Small intestine (tissue), 7 donors: Measurements from ENCODE around the gene TAF11L12. TPM values are rescaled to one million over a fixed set of nuclear protein-coding genes. Genes with fewer than 3 reads are reported as not detected.

Experiments used
- DNase-seq, 2 donors: peaks; one replicate each; pipeline versions ENCODE4 v3.0.0 to v3.0.0-alpha.2; 2013
- FAIRE-seq: peaks from 2 replicates; lab custom pipeline; 2012; peaks lifted over from hg19 to GRCh38; lab: Jason Lieb, UNC
- H3K27ac ChIP-seq, 3 donors: one replicate each; pipeline ENCODE4 v1.5.1; 2013; ENCODE audit warnings: low read length in 2 of 3, mild to moderate bottlenecking in 2 of 3, control low read depth in 1 of 3, inconsistent platforms in 1 of 3, low read depth in 1 of 3, moderate library complexity in 1 of 3
- H3K27me3 ChIP-seq, 3 donors: one replicate each; pipeline ENCODE4 v1.6.1; 2013; ENCODE audit warnings: low read length in 3 of 3, inconsistent platforms in 1 of 3; ENCODE audit not compliant: control insufficient read depth in 3 of 3, insufficient read depth in 3 of 3
- H3K36me3 ChIP-seq, 3 donors: one replicate each; pipeline ENCODE4 v1.6.1; 2013; ENCODE audit warnings: low read length in 3 of 3, inconsistent platforms in 1 of 3, low read depth in 1 of 3, mild to moderate bottlenecking in 1 of 3, moderate library complexity in 1 of 3; ENCODE audit not compliant: control insufficient read depth in 3 of 3, insufficient read depth in 2 of 3
- H3K4me1 ChIP-seq, 3 donors: one replicate each; pipeline ENCODE4 v1.6.1; 2013; ENCODE audit warnings: low read length in 2 of 3, inconsistent platforms in 1 of 3, low read depth in 1 of 3, mild to moderate bottlenecking in 1 of 3, moderate library complexity in 1 of 3; ENCODE audit not compliant: control insufficient read depth in 3 of 3, insufficient read depth in 2 of 3
- H3K4me3 ChIP-seq, 3 donors: one replicate each; pipeline ENCODE4 v1.5.1; 2013; ENCODE audit warnings: low read length in 3 of 3, control low read depth in 1 of 3, inconsistent platforms in 1 of 3, low read depth in 1 of 3, mild to moderate bottlenecking in 1 of 3, moderate library complexity in 1 of 3
- H3K9me3 ChIP-seq, 2 donors: one replicate each; pipeline ENCODE4 v1.6.1; 2013; ENCODE audit warnings: low read depth in 1 of 2, low read length in 1 of 2; ENCODE audit not compliant: control insufficient read depth in 2 of 2, insufficient read depth in 1 of 2
- whole genome bisulfite sequencing, 3 donors: extraction: QIAGEN DNeasy Blood & Tissue Kit; methylation state at CpG; one replicate each; pipeline ENCODE4 v1.1.7; 2013; 5-methylcytosine and 5-hydroxymethylcytosine counted together
- polyA plus RNA-seq, 4 donors: library from polyadenylated mRNA; stranded (reverse) in 3 of 4; unstranded in 1 of 4; fragments of 200-250 nt in 3 of 4; fragments of 120-200 nt in 1 of 4; gene quantifications; one replicate each; pipeline versions ENCODE4 v1.2.1 to v1.2.3, GENCODE V29; 2013
- donor health status: healthy with polysubstance abuse.
- donor health status: control.
- donor health status: control.
- donor health status: Bipolar disorder and iron deficiency.
- donor health status: healthy.

TAF11L12 gene
- polyA plus RNA-seq, 4 donors, result not detected

- Histone ChIP-seq H3K4me3 (no peak overlapping the region), H3K4me1 (no peaks in the 10 kb centered on the region), H3K36me3 (no peaks in the 10 kb centered on the region), H3K9me3 (peaks cover 0 to 9% of the 10 kb centered on the region in 2 donors), H3K27me3 (no peaks in the 10 kb centered on the region), H3K27ac (no peak overlapping the region)
- FAIRE-seq (no peak), DNase-seq (no peak)
- WGBS, 3 donors, result 54 to 69% (median 62%) methylated on average over 6 of the region's 6 CpGs
Measured at GRCh38 chr5:17655921-17656320, 45.7 kb downstream of the TAF11L12 start.

Other genes with a start within 250 kb of the TAF11L12 start
- gene TAF11L2, start 112.2 kb upstream of the TAF11L12 start, polyA plus RNA-seq, result not detected
- not detected for gene TAF11L3, start 92.0 kb upstream of the TAF11L12 start, polyA plus RNA-seq
- not detected for gene TAF11L4, start 88.6 kb upstream of the TAF11L12 start, polyA plus RNA-seq
- gene TAF11L5, start 85.2 kb upstream of the TAF11L12 start, polyA plus RNA-seq, result not detected
- not detected for gene TAF11L6, start 81.7 kb upstream of the TAF11L12 start, polyA plus RNA-seq
- not detected for gene TAF11L7, start 24.6 kb upstream of the TAF11L12 start, polyA plus RNA-seq
- gene TAF11L8, start 19.4 kb upstream of the TAF11L12 start, polyA plus RNA-seq, result not detected
- not detected for gene TAF11L9, start 16.0 kb upstream of the TAF11L12 start, polyA plus RNA-seq
- gene TAF11L10, start 12.6 kb upstream of the TAF11L12 start, polyA plus RNA-seq, result not detected
- not detected for gene TAF11L11, start 6.2 kb upstream of the TAF11L12 start, polyA plus RNA-seq
- gene TAF11L13, start 21.7 kb downstream of the TAF11L12 start, polyA plus RNA-seq, result not detected
- not detected for gene TAF11L14, start 24.1 kb downstream of the TAF11L12 start, polyA plus RNA-seq